HG03064 (cell line): ENCODE results near the gene MSRB2.
A peak's percentile ranks its signal among the peaks of the same experiment; 100 is the strongest.
"Not testable (repeated sequence)": the region's sequence is repeated elsewhere in the genome, so short reads cannot be mapped to it uniquely, and the experiment has no call there.

Experiments used
- ATAC-seq: cut with Tn5 transposase; IDR thresholded peaks from one replicate; pipeline ENCODE4 v1.9.1; 2021; ENCODE audit warnings: low read depth; ENCODE audit not compliant: unreplicated experiment

MSRB2 gene

DNA sequence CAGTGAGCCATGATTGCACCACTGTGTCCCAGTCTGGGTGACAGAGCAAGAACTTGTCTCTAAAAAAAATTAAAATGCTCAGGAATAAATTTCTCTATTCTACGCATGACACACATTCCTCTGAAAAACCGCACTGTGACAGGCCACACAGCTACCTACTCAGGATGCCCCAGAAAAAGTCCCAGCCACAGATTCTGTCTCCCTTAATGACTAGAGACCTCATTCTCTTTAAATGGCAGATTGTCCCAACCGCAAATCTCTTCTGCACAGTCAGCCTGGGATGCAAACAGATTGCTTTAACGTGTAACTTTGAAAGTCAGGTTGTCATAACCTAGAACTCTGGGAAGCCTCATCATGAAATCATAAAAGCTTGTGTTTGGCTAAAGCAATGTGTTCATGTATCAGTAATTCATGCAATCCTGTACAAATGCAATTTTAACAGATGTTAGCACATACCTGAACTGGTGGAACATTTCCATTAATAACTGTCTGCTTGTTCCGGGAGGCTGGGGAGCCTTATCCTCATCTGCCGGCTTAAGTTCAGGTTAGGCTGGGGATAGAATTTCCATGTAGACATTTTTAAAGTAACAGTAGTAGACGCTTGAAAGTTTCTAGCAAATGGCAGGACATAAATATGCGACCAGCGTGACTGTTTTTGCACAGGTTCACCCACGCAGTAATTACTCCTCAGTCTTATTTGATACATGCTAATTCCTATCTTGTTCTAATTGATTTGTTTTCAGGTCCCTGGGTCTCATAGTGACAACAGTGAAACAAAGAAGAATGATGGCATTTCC lies 26.2 kb upstream of the MSRB2 start:
- no peak for ATAC-seq

DNA sequence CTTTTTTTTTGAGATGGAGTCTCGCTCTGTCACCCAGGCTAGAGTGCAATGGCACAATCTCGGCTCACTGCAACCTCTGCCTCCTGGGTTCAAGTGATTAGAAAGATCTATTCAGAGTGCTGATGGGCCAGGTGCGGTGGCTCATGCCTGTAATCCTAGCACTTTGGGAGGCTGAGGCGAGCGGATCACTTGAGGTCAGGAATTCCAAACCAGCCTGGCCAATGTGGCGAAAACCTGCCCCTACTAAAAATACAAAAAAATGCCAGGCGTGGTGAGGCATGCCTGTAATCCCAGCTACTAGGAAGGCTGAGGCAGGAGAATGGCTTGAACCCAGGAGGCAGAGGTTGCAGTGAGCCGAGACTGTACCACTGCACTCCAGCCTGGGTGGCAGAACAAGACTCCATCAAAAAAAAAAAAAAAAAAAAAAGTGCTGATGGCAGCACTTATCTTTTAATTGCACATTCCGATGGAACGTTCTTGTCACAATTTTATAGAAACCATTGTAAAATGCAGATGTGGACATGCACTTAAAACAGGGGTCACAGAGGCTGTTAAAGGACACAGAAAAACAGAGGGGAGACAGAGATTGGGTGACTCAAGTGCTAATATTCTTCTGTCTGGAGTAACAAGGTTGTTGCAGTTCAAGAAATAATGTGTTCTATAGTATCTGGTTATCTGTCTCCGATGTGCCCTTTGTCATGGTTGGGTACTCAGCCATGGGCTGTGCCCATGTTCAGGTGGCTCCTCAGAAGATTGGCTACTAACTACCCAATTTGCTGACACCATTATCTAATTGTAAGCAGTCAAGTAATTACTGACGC lies 25.1 kb upstream of the MSRB2 start:
- ATAC-seq = not testable (repeated sequence)

DNA sequence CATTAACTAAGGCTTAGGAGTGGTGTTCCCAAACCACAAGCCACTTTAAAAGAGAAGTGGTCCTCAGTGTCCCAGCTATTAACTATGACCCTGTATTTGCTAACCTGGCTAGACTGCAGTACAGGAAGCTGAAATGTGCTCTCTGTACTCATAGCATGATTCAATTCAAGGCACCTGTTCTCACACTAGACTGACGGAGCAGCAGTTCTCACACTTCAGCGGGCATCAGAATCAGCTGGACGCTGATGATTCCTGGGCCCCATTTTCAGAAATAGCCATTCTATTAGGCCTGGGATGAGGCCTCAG lies 24.5 kb upstream of the MSRB2 start:
- no peak for ATAC-seq

DNA sequence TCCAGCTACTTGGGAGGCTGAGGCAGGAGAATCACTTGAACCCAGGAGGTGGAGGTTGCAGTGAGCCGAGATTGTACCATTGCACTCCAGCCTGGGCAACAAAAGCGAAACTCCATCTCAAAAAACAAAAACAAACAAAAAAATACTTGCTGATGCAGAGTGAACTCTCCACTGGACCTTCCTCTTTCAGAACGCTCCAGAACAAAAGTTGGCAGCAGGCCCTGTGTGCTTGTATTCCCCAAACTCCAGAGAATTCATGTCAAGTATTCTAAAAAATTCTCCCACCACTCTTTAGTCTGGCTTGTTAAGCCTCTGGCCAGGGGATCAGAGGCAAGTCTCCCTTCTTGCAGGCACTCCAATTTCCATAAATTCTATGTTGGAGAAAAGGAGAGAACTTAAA lies 22.8 kb upstream of the MSRB2 start:
- ATAC-seq = not testable (repeated sequence)

DNA sequence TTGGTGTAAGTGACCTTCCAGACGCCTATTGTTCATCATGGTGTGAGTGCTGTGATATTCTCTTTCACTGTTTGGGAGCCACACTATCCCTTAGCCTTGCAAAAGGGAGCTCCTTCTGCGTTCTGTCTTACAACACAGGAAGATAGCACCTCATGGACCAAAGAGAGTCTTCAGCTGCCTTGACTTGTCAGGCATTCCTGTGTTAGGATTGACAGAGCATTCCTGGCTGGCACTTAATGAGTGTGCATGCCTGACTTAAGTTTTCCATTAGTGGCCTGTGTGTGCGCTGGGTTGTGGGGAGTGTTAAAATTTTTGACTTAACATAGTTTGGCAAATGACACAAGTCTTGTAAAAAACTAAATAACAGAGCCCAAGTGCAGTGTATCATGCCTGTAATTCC lies 21.9 kb upstream of the MSRB2 start:
- ATAC-seq = no peak

DNA sequence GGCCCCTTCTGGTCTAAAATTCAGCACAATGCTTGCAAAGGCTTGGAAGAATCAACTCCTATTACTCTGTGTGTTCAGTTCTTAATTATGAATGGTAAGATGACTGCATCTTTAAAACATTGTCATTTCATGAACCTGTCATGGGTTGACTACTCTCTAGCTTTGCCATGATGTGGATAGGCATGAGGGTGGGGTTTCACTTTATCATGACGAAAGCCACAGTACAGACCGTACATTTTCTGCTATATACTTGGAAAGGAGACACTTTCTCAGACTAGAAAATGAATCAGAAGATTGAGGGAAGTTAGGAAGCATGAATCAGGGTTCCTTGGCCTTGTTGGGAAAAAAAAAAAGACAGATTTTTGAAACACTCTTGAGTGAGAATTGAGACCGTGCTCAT lies 19.7 kb upstream of the MSRB2 start:
- ATAC-seq = no peak

DNA sequence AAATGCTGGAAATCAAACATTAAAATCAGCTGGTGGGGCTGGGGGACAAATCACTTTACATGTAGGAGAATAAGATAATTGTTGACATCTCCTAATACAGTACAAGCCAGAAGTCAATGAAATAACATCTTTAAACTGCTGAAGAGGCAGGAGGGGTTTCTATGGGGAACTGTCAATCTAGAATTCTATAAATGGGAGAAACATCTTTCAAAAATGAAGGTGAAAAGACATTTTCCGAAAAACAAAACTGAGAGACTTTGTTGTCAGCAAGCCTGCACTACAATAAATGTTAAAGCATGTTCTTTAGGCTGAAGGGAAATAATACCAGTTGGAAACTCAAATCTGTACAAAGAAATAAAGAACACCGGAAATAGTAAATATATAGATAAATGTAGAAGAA lies 17.3 kb upstream of the MSRB2 start:
- no peak for ATAC-seq

DNA sequence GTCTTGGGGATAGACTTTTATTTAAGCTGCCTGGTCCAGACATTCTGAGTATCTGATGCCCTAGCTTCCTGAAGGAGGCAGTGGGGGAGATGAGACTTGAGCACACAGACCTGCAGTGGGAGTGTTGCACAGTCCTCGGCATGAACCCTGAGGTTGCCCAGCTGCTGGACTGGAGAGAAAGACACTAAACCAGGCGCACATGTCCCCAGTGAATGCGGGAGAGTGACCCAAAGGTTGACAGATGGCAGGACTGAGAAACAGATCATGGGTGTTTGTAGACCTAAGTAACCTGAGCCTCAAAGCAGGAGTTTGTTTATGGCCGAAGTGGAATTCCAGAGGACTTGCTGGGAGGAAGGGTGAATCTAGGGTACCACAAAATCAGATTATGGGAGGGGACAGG lies 15.7 kb upstream of the MSRB2 start:
- no peak for ATAC-seq

DNA sequence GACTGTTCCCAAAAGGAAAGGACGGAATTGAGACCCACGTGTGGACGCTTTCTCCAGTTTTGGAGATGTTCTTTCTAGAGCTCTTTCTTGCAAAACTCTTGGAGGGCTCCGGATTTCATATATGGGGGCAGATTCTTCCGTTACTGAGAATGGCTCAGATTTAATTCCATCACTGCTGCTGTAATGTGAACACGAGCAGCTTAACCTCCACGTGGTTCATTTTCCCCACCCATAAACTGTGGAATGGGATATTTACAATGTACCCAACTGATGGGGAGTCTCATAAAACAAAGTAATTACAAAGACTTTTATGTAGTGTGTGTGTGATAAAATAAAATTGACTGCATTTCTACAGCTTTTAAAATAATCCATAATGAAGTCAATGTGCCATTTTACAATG lies 15.1 kb upstream of the MSRB2 start:
- ATAC-seq = no peak

DNA sequence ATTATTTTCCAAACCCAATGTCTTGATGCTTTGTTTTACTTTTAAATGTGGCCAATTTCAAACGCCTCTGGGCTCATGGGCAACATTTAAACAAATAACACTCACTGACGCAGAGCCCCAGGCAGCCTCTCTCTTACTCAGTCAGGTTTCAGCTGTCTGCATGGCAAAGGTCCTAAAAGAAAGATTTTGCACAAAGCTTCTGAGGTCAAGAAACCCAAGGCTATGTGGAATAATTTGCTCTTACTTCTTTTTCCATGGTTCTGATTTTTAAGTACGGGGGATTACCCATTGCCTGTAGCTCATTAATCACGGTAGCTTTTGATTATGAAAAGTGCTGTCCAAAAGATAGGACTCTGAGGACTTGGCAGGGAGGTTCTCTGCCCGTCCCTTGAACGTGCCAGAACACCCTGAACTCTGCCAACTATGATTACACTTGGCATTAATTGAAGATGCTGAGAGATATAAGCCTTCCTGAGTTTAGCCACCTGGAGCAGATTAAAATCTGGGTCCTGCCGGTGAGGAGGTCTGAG lies 14.1 kb upstream of the MSRB2 start:
- ATAC-seq = no peak

DNA sequence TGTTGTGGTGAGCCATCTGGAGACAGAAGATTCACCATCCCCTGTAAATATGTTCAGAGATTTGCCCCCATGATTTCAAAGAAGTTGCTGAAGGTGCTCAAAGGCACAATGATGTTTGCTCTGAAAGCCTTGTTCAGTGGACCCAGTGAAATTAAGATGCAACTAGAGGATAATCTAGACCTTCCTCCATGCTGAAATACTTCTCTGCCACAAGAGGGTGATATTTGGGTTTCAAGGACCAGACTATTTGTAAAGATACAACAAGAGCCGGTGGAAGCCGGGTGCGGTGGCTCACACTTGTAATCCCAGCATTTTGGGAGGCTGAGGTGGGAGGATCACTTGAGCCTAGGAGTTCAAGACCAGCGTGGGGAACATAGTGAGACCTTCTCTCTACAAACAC lies 13.5 kb upstream of the MSRB2 start:
- ATAC-seq = no peak

DNA sequence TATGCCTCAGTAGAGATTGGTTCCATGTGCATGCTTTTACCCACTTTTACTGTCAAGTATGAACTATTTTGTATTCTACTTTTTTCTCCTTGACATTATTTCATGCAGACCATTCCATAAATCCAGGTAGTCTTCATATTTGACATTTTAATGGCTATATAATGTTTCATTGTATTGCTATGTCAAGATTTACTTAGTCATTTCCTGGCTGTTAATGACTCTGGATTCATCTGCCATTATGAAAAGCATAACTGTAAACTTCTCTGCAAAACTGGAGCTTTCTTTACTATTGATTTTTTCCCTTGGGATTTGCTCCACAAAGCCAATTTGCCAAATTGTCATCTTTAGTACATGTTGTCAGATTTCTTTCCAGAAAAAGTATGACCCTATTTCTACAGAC lies 6.8 kb upstream of the MSRB2 start:
- ATAC-seq = no peak

DNA sequence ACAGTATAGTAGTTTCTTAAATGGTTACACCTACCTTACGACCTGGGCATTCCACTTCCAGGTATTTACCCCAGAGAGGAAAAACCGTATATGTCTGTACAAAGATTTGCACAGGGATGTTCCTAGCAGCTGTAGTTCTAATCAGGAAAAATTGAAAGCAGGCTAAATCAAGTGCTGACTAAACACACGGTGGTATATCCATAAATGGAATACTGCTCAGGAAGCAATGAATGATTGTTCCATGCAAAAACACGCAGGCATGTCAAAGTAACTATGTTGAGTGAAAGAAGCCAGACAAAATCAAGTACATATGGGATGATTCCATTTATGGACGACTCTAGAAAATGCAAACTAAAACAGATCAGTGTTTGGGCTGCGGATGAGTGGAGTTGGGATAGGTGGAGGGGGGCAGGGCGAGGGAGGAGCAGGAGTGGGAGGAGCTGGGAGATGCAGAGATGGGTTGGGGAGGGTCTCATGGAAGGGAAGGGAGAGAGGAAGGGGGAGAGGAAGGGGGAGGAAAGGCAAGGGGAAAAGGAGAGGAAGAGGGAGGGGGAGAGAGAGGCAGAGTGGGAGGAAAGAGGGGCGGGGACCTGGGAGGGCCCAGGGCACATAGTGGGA lies 484 bp upstream of the MSRB2 start:
- ATAC-seq = no peak

DNA sequence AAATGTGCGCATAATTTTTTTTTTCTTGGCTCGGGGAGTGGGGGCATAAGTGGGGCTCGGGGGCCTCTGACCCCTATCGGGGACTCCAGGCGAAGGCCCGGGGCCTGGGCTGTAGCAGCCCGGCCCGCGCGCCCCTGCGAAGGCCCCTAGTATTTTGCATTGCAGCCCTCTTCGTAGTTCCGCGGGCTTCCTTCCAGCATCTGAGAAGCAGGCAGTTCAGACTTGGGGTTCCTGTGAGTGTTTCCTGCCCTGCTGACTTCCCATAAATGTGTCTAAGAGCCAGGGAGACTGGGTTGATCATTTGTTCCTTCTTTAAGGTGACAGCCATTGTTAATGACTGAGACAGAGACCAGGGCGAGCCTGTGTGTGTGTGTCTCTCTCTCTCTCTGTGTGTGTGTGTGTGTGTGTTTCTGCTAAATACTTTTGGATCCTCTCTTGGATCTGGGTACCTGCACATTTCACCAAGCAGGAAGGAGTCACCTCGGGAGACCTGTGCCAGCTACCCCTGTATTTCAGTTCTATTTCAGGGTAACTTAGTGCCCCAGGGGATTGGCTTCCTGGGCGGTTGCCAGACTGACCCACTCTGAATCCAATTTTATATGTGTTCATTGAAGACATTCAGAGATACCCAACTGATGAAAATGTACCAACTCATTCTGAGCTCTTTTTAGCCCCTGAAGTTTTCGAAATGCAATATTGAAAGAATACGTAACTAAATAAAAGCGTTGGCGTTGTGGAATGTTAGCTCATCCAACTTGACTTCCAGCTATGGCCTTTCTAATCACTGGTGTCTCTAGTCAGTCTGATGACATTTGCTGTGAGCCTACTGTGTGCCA lies 805 bp downstream of the MSRB2 start:
- ATAC-seq = peak; percentile 51

DNA sequence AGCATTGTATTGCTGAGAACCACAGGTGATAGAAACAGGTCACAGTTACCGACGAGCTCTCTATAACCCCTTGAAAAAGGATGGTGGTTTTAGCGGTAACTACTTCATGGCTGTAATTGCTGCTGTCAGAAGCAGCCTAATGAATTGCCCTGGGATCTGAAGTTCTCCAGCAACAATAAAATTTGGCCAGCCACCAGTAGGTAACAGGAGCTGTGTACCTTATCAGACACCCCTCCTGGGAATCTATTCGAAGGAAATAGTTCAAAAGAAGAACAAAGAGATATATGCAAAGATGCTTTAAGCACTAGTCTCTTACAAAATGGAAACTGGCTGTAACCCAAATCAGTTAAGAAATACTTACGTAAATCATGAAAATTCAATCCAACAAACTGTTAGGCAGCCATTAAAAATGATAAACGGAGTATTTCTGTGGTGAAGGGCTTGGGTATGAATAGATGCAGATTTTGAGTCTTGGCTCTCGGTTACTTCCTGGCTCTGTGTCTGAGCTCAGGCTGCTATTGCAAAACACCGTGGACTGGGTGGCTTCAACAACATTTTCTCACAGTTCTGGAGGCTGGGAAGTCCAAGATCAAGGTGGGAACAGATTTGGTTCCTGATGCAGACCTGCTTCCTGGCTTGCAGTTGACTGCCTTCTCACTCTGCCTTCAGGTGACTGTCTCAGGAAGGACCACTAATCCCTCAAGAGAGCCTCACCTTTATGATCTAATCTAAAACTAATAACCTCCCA lies 1.6 kb downstream of the MSRB2 start:
- no peak for ATAC-seq

DNA sequence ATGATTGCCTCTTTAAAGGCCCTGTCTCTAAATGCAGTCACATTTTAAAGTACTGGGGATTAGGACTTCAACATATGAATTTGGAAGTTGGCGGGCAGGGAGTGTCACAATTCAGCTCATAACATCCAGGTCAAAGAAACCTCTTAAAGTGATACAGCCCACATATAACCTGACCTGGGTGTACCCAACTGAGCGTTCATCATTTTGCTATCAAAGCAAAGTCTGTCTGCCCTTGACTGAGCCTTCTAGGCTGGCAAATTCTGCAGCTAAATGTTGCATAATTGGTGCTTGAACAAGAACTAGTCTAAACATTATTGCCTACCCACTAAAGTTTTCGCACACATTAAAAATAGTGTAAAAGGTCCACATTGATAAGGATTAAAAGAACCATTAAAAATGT lies 3.7 kb downstream of the MSRB2 start:
- ATAC-seq = no peak

DNA sequence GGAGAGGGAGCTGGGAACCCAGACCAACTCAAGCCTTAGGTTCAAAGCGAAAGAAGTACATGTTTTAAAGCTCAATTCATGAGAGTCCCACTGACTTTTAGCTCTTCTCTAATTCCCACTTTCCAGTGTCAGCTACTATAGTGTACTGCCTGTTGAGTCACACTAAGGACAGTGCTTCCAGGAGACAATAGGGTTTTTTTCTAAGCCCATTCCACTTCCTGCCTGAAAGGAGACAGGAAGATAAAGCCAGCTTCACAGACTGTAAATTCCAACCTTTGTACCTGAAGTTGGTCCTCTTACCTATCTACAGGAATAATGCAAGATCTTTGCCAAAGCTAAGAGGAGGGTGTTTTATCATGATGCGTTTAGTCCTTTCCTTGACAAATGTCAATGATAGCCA lies 4.4 kb downstream of the MSRB2 start:
- no peak for ATAC-seq

DNA sequence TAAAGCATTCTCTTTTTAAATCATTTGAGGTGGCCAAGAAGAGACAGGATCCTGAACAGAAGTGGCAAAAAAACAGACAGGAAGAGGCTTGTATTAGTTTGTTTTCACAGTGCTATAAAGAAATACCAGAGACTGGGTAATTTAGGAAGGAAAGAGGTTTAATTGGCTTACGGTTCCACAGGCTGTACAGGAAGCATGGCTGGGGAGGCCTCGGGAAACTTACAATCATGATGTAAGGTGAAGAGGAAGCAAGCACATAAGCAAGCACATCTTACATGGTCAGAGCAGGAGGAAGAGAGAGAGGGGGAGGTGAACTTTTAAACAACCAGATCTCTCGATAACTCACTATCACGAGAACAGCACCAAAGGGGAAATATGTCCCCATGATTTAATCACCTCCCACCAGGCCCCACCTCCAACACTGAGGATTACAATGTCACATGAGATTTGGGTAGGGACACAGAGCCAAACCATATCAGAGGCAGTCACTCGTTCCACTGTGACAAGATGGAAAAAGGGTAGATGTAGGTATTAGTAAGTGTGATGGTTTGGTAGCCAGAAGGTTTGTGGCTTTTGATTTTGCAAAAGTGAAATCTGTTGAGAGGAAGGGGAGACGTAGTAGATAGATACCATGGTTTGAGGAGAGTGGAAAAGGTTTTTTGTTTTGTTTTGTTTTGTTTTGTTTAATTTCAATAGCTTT lies 5.1 kb downstream of the MSRB2 start:
- no peak for ATAC-seq

DNA sequence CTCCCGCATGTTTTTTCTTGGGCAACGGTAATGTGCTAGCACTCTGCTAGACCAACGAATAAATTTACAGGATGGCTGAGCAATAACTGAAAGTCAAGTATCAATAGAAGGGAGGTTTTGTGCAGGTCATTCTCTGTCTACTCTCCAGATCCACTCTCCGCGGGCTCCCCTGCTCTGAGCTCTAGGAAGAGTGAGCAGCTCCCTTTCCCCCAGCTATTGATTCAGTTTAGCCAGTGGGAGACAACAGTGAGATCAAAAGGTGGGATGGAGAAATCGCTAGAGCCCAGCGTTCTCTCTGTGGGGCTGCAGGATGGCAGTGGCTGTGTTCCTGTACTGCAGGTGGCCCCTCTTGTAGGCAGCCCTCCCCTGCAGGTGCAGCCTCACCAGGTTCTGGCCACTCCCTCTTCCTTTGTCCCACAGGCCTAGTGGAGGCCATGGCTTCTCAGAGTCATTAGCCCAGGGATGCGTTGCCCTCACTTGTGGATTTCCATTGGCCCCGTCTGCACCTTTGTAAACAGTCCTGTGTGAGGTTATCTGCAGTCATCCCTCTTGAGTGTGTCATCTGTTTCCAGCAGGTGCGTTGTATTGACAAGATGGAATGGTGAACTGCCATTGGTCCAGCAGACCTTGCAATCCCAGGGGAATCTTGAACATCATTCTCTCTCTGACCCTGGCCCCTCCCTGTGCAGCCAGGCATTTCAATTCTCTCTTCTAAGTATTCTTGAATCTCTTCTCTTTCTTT lies 11.1 kb downstream of the MSRB2 start:
- ATAC-seq = no peak
